ENCODE results near the gene CREB3L2. TPM values are rescaled to one million over a fixed set of nuclear protein-coding genes. Genes with fewer than 3 reads are reported as not detected.
A peak's percentile ranks its signal among the peaks of the same experiment; 100 is the strongest.
"Not testable (repeated sequence)": the region's sequence is repeated elsewhere in the genome, so short reads cannot be mapped to it uniquely, and the experiment has no call there.

CREB3L2 gene
- total RNA-seq, 1 experiment from 2014 or later, result 41.2 TPM

DNA sequence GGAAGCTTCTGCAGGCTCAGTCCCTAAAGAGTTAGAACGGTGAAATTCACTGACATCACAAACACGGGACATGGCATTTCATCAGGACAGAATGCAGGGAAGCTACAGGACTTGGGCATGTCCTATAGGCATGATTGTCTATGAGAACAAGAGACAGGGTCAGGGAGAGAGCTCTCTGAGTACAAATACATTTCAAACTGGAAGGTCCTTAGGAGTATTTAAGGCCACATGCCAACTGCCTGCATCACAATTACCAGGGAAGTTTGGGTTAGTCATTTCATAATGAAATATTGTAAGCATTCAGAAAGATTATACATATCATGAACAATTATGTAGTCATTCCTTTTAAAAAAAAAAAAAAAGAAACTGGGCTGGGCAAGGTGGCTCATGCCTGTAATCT lies 71.3 kb downstream of the CREB3L2 start:
- Histone ChIP-seq H3K36me3 (ENCODE audit: low read depth) (peaks cover 13% of the 10 kb centered on the region; the same call in 1 of the 2 replicates), H3K9me3 (ENCODE audit: insufficient read depth, low read depth) (no peaks in the 10 kb centered on the region), H3K4me3 (no peak overlapping the region), H3F3A (ENCODE audit: insufficient read depth, low read depth) (peaks cover 7% of the 10 kb centered on the region; the same call in 1 of the 2 replicates), H4K20me1 (ENCODE audit: insufficient read depth) (no peaks in the 10 kb centered on the region), H3K4me1 (replicated peaks; ENCODE audit: insufficient read depth) (peaks cover 28% of the 10 kb centered on the region), H3K4me2 (no peak overlapping the region), H2AFZ (no peak overlapping the region), H3K9me2 (ENCODE audit: insufficient read depth) (no peaks in the 10 kb centered on the region), H3K27ac (peak overlapping the region; percentile 47), H3K27me3 (ENCODE audit: insufficient read depth, low read depth) (no peaks in the 10 kb centered on the region), H3K79me2 (ENCODE audit: low read depth) (peaks cover 30% of the 10 kb centered on the region)
- ChIA-PET CTCF (interaction anchor here (0.6 kb wide), 1 partner anchor 91 kb away, joined by 6 read pairs; no protein-coding TSS in a partner anchor), POLR2A (ENCODE audit: unreplicated experiment) (no interaction called here)
- TF ChIP-seq CTCF (conservative IDR thresholded peaks at IDR 0.05) (no peak), EZH2 (IDR thresholded peaks at IDR 0.05; ENCODE audit: low read depth) (no peak)
- DNase-seq, result peak in 1 of 2 experiments; percentile 79
- intact Hi-C loops (cut with micrococcal nuclease; ENCODE audit: unreplicated experiment), result no loop called here
- BruUV-seq (replicated peaks), result no TSS peak

DNA sequence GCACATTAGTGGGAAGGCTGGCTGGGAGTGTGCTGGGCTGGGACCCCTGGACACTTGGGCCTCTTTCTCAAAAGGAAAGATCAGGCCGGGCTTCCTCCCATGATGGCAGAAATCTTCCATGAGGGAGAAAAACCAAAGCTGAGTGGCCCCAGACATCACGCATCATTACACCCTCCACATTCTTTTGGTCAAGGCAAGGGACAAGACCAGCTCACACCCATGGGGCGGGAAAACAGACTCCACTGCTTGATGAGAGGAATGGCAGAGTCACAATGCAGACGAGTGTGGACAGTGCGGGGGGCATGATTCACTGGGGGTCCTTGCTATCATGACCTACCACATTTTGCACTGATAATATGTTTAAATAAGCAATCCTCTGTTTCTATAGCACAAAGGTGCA lies 73.3 kb downstream of the CREB3L2 start:
- H3K36me3 ChIP-seq (ENCODE audit: low read depth), result peaks cover 10% of the 10 kb centered on the region; the same call in 1 of the 2 replicates
- H3K9me2 ChIP-seq (ENCODE audit: insufficient read depth), result no peaks in the 10 kb centered on the region
- intact Hi-C loops (cut with micrococcal nuclease; ENCODE audit: unreplicated experiment), result no loop called here
- H4K20me1 ChIP-seq (ENCODE audit: insufficient read depth), result no peaks in the 10 kb centered on the region
- H3K79me2 ChIP-seq (ENCODE audit: low read depth), result peaks cover 28% of the 10 kb centered on the region
- DNase-seq, result no peak
- BruUV-seq (replicated peaks), result no TSS peak
- H3K27ac ChIP-seq, result no peak overlapping the region
- POLR2A ChIA-PET (ENCODE audit: unreplicated experiment), result interaction anchor here (0.6 kb wide), 1 partner anchor 404 kb away, joined by 7 read pairs; no protein-coding TSS in a partner anchor
- no peaks in the 10 kb centered on the region for H3K9me3 ChIP-seq (ENCODE audit: insufficient read depth, low read depth)
- H3K27me3 ChIP-seq (ENCODE audit: insufficient read depth, low read depth), result no peaks in the 10 kb centered on the region
- H2AFZ ChIP-seq, result no peak overlapping the region
- H3K4me2 ChIP-seq, result no peak overlapping the region
- CTCF ChIA-PET, result no interaction called here
- H3K4me1 ChIP-seq (replicated peaks; ENCODE audit: insufficient read depth), result peaks cover 28% of the 10 kb centered on the region
- TF ChIP-seq CTCF (conservative IDR thresholded peaks at IDR 0.05) (no peak), EZH2 (IDR thresholded peaks at IDR 0.05; ENCODE audit: low read depth) (no peak)
- no peak overlapping the region for H3K4me3 ChIP-seq
- peaks cover 7% of the 10 kb centered on the region; the same call in 1 of the 2 replicates for H3F3A ChIP-seq (ENCODE audit: insufficient read depth, low read depth)

- no peak for DNase-seq
- peaks cover 7% of the 10 kb centered on the region; the same call in 1 of the 2 replicates for H3F3A ChIP-seq (ENCODE audit: insufficient read depth, low read depth)
- no peak overlapping the region for H3K4me3 ChIP-seq
- H3K4me2 ChIP-seq, result no peak overlapping the region
- 0 out of 2 replicates have a peak, but pooled peaks cover 3% of the 10 kb centered on the region for H3K36me3 ChIP-seq (ENCODE audit: low read depth)
- H3K79me2 ChIP-seq (ENCODE audit: low read depth), result peaks cover 15% of the 10 kb centered on the region; the same call in 1 of the 2 replicates
- no peaks in the 10 kb centered on the region for H4K20me1 ChIP-seq (ENCODE audit: insufficient read depth)
- TF ChIP-seq CTCF (conservative IDR thresholded peaks at IDR 0.05) (no peak), EZH2 (IDR thresholded peaks at IDR 0.05; ENCODE audit: low read depth) (no peak)
- H2AFZ ChIP-seq, result no peak overlapping the region
- CTCF ChIA-PET, result interaction anchor here (0.6 kb wide), 2 partner anchors 9 to 388 kb away, joined by 3 read pairs; no protein-coding TSS in a partner anchor
- intact Hi-C loops (cut with micrococcal nuclease; ENCODE audit: unreplicated experiment), result no loop called here
- H3K4me1 ChIP-seq (replicated peaks; ENCODE audit: insufficient read depth), result peaks cover 19% of the 10 kb centered on the region
- POLR2A ChIA-PET (ENCODE audit: unreplicated experiment), result no interaction called here
- BruUV-seq (replicated peaks), result no TSS peak
- H3K27me3 ChIP-seq (ENCODE audit: insufficient read depth, low read depth), result no peaks in the 10 kb centered on the region
- H3K9me3 ChIP-seq (ENCODE audit: insufficient read depth, low read depth), result no peaks in the 10 kb centered on the region
- H3K9me2 ChIP-seq (ENCODE audit: insufficient read depth), result no peaks in the 10 kb centered on the region
- no peak overlapping the region for H3K27ac ChIP-seq
These were observed 74.5 kb downstream of the CREB3L2 start for GRCh38 chr7:137927386-137927785.

- H4K20me1 ChIP-seq (ENCODE audit: insufficient read depth); DNase-seq; H3K4me3 ChIP-seq; H3K27me3 ChIP-seq (ENCODE audit: insufficient read depth, low read depth); BruUV-seq (replicated peaks); H3F3A ChIP-seq (ENCODE audit: insufficient read depth, low read depth); H2AFZ ChIP-seq; intact Hi-C loops (cut with micrococcal nuclease; ENCODE audit: unreplicated experiment); H3K9me3 ChIP-seq (ENCODE audit: insufficient read depth, low read depth); H3K27ac ChIP-seq; CTCF ChIA-PET; H3K9me2 ChIP-seq (ENCODE audit: insufficient read depth); POLR2A ChIA-PET (ENCODE audit: unreplicated experiment); H3K4me2 ChIP-seq; H3K79me2 ChIP-seq (ENCODE audit: low read depth); H3K36me3 ChIP-seq (ENCODE audit: low read depth): not testable (repeated sequence)
- H3K4me1 ChIP-seq (replicated peaks; ENCODE audit: insufficient read depth), result peaks cover 12% of the 10 kb centered on the region; the same call in 1 of the 2 replicates
These were observed 75.7 kb downstream of the CREB3L2 start for GRCh38 chr7:137926206-137926605.

Data from PC-9 (cell line).